LNCAP (cell line): Measurements from ENCODE around the gene RPS6KB2.

Experiments
- TF ChIP-seq, protein P1 (sequence below): fragments of 450-650 bp; IDR thresholded peaks from 2 replicates; pipeline ENCODE4 v1.5.1; 2017; ENCODE audit warnings: mild to moderate bottlenecking

RPS6KB2 gene

DNA sequence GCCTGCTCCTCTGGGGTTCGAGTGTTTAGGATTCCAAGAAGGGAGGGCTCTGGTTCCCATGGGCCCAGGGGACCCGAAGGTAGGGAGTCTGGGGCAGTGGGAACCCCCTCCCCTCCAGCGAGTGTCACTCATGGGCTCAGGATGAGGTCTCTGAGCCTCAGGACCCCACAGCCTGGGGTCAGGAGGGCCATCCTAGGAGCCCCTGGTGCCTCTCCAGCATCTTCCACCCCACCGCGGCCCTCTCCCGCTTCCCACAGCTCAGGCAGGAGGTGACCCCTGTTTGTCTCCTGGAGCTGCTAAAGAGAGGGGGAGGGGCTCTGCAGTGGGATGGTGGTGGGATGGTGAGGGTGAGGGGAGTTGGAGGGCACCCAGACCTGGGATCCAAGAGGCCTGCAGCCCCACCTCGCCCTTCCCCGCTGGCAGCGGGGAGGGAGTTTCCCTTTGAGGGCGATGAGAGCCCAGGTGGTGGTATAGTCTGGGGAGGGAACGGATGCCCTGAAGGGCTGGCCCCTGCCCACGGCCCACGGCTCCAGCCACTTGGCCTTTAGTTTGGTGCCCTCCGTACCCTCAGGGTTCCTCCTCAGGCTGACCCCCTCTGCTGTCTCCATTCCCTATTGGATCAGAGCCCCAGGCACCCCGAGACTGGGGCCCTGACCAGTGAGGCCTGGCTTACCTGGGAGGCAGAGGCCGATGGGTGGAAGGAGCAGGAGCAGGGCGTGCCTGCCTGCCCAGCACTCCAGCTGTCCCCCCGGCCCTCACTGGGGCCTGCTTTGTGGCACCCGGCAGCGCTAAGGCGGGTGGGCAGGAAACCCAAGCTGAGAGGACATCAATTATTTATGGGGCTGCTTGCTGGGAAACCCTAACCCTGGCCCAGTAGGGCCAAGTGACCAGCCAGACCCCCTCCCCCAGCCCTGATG lies 25.8 kb downstream of the RPS6KB2 start:
- TF ChIP-seq, protein P1, sequence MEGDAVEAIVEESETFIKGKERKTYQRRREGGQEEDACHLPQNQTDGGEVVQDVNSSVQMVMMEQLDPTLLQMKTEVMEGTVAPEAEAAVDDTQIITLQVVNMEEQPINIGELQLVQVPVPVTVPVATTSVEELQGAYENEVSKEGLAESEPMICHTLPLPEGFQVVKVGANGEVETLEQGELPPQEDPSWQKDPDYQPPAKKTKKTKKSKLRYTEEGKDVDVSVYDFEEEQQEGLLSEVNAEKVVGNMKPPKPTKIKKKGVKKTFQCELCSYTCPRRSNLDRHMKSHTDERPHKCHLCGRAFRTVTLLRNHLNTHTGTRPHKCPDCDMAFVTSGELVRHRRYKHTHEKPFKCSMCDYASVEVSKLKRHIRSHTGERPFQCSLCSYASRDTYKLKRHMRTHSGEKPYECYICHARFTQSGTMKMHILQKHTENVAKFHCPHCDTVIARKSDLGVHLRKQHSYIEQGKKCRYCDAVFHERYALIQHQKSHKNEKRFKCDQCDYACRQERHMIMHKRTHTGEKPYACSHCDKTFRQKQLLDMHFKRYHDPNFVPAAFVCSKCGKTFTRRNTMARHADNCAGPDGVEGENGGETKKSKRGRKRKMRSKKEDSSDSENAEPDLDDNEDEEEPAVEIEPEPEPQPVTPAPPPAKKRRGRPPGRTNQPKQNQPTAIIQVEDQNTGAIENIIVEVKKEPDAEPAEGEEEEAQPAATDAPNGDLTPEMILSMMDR, result no peak

DNA sequence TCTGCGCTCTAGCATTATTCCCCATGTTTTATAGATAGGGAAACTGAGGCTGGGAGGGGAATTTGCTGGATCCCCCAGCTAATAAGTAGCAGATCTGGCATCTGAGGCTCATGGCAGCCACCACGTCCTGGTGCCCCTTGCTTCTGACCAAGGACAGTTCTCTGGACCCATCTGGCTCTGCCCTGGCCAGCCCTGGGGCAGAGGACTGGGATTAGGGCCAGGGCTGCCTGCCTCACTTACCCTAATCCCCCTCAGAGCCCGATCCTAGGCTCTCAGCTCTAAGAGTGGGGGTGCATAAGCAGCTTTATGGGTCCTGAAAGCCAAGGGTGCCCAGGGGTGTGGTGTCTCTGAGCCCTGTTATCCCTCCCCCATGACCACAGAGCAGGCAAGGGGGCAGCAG lies 26.8 kb downstream of the RPS6KB2 start, which contains the start of gene CABP4:
TSS of gene CABP4 (plus strand) at position 301 of the 400 bp plus-strand sequence. CDS start at position 371, 70 bp downstream.
- TF ChIP-seq, protein P1, result no peak

- TF ChIP-seq, protein P1, result no peak
These were observed 27.9 kb downstream of the RPS6KB2 start for GRCh38 chr11:67456068-67456705.

- TF ChIP-seq, protein P1, result no peak
These were observed 29.2 kb downstream of the RPS6KB2 start for GRCh38 chr11:67457453-67457852.

GRCh38 chr11:67458266-67458665 lies 30.0 kb downstream of the RPS6KB2 start:
- TF ChIP-seq, protein P1, result no peak

- TF ChIP-seq, protein P1, result no peak
These were observed 34.9 kb downstream of the RPS6KB2 start for GRCh38 chr11:67463186-67463585.

DNA sequence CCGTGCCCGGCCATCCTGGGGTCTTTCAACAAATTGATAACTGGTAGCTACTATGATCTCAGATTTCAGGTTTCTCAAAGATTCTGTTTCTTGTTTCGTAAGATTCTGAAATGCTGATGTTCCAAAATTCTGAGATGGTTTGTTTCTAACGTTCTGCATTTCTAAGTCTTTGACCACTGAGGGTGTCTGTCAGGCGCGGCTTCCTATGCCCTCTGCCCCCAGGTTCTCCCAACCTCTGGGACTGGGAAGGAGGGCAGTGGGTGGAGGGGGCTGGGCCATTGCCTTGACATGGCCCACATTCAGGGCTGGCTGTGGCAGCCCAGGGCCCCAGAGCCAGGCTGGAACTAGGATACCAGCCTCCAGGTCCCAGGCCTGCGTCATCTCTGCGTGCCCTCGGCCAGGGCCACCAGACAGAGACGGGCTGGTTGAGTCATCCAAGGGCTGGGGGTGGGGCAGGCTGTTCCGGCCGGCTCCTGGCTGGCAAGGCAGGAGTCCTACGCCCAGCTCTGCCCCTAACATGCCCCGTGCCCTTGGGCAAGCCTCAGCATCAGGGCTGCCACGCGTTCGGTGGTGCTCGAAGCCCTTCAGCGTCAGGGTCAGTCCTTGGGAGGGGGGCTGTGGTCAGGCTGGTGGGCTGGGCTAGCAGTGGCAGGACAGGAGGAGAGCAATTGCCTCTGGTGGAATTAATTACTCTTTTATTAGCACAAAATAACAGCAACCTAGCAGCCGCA lies 35.6 kb downstream of the RPS6KB2 start:
- TF ChIP-seq, protein P1, result no peak
